Smooth muscle cell (in vitro differentiated cells): ENCODE data around the gene RNF212B. TPM values are rescaled to one million over a fixed set of nuclear protein-coding genes. Genes with fewer than 3 reads are reported as not detected.

Experiments used
- DNase-seq: peaks from one replicate; lab custom pipeline; 2025; ENCODE audit not compliant: unreplicated experiment; lab: John Stamatoyannopoulos, UW
- H2AFZ ChIP-seq: fragments of 200-600 bp; sonication (generic); 2 replicates; pipeline ENCODE4 v1.6.0; 2016; ENCODE audit warnings: antibody characterized with exemption, low read depth, mild to moderate bottlenecking
- H3F3A ChIP-seq: fragments of 200-600 bp; sonication (generic); 2 replicates; pipeline ENCODE4 v1.6.0; 2017; ENCODE audit warnings: antibody characterized with exemption, low read depth
- H3K27ac ChIP-seq: fragments of 200-600 bp; sonication (generic); 2 replicates; pipeline ENCODE4 v1.5.1; 2016; ENCODE audit warnings: low read depth, mild to moderate bottlenecking
- H3K27me3 ChIP-seq: fragments of 200-600 bp; sonication (generic); 2 replicates; pipeline ENCODE4 v1.6.1; 2016; ENCODE audit warnings: low read depth, mild to moderate bottlenecking
- H3K36me3 ChIP-seq: fragments of 200-600 bp; sonication (generic); 2 replicates; pipeline ENCODE4 v1.5.1; 2016; ENCODE audit warnings: low read depth
- H3K4me1 ChIP-seq: fragments of 200-600 bp; sonication (generic); 2 replicates; pipeline ENCODE4 v1.5.1; 2016; ENCODE audit warnings: low read depth
- H3K4me2 ChIP-seq: fragments of 200-600 bp; sonication (generic); 2 replicates; pipeline ENCODE4 v1.6.0; 2016; ENCODE audit warnings: mild to moderate bottlenecking
- H3K4me3 ChIP-seq: fragments of 200-600 bp; sonication (generic); 2 replicates; pipeline ENCODE4 v1.5.1; 2016; ENCODE audit warnings: mild to moderate bottlenecking
- H3K79me2 ChIP-seq: fragments of 200-600 bp; sonication (generic); 2 replicates; pipeline ENCODE4 v1.6.0; 2016; ENCODE audit warnings: low read depth, mild to moderate bottlenecking
- H3K9ac ChIP-seq: fragments of 200-600 bp; sonication (generic); 2 replicates; pipeline ENCODE4 v1.6.0; 2016; ENCODE audit warnings: low read depth
- H3K9me3 ChIP-seq: fragments of 200-600 bp; sonication (generic); replicated peaks from 2 replicates; pipeline ENCODE4 v1.5.1; 2016; ENCODE audit warnings: low read depth
- H4K20me1 ChIP-seq: fragments of 200-600 bp; sonication (generic); 2 replicates; pipeline ENCODE4 v1.6.0; 2016; ENCODE audit warnings: low read depth
- WGBS: methylation state at CpG from one replicate; pipeline ENCODE4 v1.1.7; 2016; ENCODE audit warnings: low lambda C conversion rate; 5-methylcytosine and 5-hydroxymethylcytosine counted together
- polyA plus RNA-seq: library from polyadenylated mRNA; unstranded; fragments of >200 nt; fragmentation: Nextera tagmentation; extraction: Ambion mirVana; gene quantifications from 2 replicates; pipeline ENCODE4 v1.2.1, GENCODE V29; 2016
- total RNA-seq: library from RNA; depleted of rRNA; stranded (reverse); fragments of >200 nt; gene quantifications from 2 replicates; pipeline ENCODE4 v1.2.3, GENCODE V29; 2014
- TF ChIP-seq, protein P1 (sequence below): fragments of 200-600 bp; sonication (generic); IDR thresholded peaks from 2 replicates; pipeline ENCODE4 v1.5.1; 2017; ENCODE audit warnings: borderline replicate concordance, mild to moderate bottlenecking, antibody characterized with exemption; ENCODE audit not compliant: insufficient read depth, poor library complexity, severe bottlenecking

The RNF212B gene
- total and polyA plus RNA-seq, 2 experiments from 2014 or later, result not detected

DNA sequence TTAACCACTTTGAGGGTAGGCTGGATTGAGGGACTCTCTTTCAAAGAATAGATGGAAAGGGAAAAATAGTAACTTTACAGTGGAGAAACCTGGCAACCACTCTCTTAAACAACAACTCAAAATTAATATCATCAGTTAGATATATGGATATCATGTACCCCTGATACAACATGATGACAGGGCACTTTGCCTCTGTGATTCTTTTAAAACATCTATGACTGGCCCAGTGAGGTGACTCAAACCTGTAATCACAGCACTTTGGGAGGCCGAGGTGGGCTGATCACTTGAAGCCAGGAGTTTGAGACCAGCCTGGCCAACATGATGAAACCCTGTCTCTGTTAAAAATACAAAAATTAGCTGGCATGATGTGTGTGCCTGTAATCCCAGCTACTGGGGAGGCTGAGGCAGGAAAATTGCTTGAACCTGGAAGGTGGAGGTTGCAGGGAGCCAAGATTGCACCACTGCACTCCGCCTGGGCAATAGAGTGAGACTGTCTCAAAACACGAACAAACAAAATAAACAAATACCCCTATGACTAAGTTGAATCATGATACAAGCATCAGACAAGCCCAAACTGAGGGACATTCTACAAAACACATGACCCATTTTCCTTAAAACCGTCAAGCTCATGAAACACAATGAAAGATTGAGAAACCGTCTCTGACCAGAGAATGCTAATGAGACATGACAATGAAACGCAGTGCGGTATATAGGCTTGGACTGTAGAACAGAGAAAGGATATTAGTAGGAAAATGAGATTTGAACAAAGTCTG is 27.9 kb upstream of the RNF212B start:
- H3K27ac ChIP-seq, result no peak overlapping the region
- no peaks in the 10 kb centered on the region for H4K20me1 ChIP-seq
- no peaks in the 10 kb centered on the region for H3K27me3 ChIP-seq
- 82% methylated on average over 7 of the region's 7 CpGs for WGBS
- no peak for DNase-seq
- H3K4me3 ChIP-seq, result no peak overlapping the region
- TF ChIP-seq, protein P1, sequence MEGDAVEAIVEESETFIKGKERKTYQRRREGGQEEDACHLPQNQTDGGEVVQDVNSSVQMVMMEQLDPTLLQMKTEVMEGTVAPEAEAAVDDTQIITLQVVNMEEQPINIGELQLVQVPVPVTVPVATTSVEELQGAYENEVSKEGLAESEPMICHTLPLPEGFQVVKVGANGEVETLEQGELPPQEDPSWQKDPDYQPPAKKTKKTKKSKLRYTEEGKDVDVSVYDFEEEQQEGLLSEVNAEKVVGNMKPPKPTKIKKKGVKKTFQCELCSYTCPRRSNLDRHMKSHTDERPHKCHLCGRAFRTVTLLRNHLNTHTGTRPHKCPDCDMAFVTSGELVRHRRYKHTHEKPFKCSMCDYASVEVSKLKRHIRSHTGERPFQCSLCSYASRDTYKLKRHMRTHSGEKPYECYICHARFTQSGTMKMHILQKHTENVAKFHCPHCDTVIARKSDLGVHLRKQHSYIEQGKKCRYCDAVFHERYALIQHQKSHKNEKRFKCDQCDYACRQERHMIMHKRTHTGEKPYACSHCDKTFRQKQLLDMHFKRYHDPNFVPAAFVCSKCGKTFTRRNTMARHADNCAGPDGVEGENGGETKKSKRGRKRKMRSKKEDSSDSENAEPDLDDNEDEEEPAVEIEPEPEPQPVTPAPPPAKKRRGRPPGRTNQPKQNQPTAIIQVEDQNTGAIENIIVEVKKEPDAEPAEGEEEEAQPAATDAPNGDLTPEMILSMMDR, result no peak
- H3K36me3 ChIP-seq, result no peaks in the 10 kb centered on the region
- no peaks in the 10 kb centered on the region for H3K4me1 ChIP-seq
- no peaks in the 10 kb centered on the region for H3F3A ChIP-seq
- no peak overlapping the region for H3K4me2 ChIP-seq
- H3K9me3 ChIP-seq, result no peaks in the 10 kb centered on the region
- H3K9ac ChIP-seq, result no peak overlapping the region
- H2AFZ ChIP-seq, result no peak overlapping the region
- H3K79me2 ChIP-seq, result no peaks in the 10 kb centered on the region

DNA sequence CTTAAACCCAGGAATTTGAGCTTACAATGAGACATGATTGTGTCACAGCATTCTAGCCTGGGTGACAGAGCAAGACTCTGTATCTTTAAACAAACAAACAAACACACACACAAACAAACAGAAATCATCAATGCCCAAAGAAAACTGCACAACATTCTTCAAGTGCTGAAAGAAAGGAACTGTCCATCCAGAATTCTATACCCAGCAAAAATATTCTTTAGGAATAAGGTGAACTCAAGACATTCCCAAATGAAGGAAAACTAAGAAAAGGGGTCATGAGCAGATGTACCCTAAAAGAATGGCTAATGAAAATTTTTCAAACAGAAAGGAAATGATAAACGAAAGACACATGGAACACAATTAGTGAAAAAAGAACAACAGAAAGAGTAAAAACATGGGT is 22.3 kb upstream of the RNF212B start:
- 98% methylated on average over 1 of the region's 1 CpG for WGBS
- Histone ChIP-seq H3K4me3 (no peak overlapping the region), H3K4me2 (no peak overlapping the region), H3F3A (no peaks in the 10 kb centered on the region), H3K27ac (no peak overlapping the region), H4K20me1 (no peaks in the 10 kb centered on the region), H3K79me2 (no peaks in the 10 kb centered on the region), H3K9ac (no peak overlapping the region), H2AFZ (no peak overlapping the region), H3K9me3 (no peaks in the 10 kb centered on the region), H3K27me3 (no peaks in the 10 kb centered on the region), H3K36me3 (no peaks in the 10 kb centered on the region), H3K4me1 (no peaks in the 10 kb centered on the region)
- TF ChIP-seq, protein P1, result no peak
- DNase-seq, result no peak

DNA sequence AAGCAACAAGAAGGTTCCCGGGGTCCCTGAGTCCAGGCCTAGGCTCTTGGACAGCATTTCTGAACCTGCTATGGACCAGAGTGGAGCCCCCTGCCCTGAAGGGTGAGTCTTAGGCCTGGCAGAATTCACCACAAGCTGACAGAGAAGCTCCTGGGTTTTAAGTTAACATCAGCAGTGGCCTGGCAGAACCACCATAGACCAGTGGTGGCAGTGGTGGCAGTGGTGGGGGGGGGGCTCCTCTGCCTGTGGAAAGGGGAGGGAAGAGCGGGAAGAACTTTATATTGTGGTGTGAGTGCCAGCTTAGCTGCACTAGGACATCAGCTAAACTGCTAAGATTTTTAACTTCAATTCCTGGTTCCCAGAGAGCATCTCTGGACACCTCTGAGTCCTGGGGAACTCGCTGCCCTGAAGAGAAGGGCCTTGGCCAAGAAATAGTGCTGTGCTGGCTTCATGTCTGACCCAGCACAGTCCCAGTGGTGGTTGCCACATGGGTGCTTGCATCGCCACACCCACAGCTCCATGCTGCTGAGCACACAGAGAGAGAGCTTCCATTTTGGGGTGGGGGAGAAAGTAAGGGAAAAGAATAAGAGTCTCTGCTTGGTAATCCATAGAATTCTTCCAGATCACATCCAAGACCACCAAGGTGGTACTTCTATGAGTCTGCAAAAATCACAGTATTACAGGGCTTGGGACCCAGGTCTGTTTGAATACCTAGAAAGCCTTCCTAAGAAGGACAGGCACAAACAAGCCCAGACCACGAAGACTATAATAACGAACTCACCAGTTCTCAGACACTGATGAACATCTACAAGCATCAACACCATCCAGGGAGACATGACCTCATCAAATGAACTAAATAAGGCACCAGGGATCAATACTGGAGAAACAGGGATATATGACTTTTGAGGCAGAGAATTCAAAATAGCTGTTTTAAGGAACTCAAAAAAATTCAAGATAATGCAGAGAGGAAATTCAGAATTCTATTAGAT is 20.4 kb upstream of the RNF212B start:
- Histone ChIP-seq H3K9me3 (no peaks in the 10 kb centered on the region), H3K79me2 (no peaks in the 10 kb centered on the region), H3K4me1 (no peaks in the 10 kb centered on the region), H3K27ac (no peak overlapping the region), H3K4me2 (no peak overlapping the region), H3K27me3 (no peaks in the 10 kb centered on the region), H3K4me3 (no peak overlapping the region), H3K9ac (no peak overlapping the region), H3K36me3 (no peaks in the 10 kb centered on the region), H4K20me1 (no peaks in the 10 kb centered on the region), H2AFZ (no peak overlapping the region), H3F3A (no peaks in the 10 kb centered on the region)
- WGBS, result 85% methylated on average over 6 of the region's 6 CpGs
- TF ChIP-seq, protein P1, result no peak
- no peak for DNase-seq
